GM21381 (cell line): ENCODE results near the gene TRNP1.
A peak's percentile ranks its signal among the peaks of the same experiment; 100 is the strongest.
"Not testable (repeated sequence)": the region's sequence is repeated elsewhere in the genome, so short reads cannot be mapped to it uniquely, and the experiment has no call there.

Experiments
- ATAC-seq: cut with Tn5 transposase; IDR thresholded peaks from one replicate; pipeline ENCODE4 v1.9.1; 2021; ENCODE audit warnings: mild to moderate bottlenecking, moderate library complexity; ENCODE audit not compliant: unreplicated experiment

TRNP1 gene

DNA sequence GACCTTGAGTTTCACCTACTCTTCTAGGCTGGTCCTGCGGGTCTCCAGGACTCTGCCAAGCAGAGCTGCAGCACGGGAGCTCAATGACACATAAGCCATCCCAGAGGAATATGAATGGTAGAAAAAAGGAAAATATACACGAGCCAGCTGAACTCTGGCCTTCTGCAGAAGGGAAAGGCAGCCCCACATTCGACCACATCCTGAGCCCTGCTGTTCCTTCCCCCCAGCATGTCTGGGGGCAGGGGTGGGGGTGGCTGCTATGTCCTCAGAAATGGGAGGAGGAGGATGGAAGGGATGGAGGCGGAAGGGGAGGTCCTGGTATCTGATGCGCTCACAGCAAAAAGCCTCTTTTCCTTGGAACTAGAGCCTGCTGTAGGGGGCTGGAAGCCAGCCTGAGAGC is 21.1 kb upstream of the TRNP1 start:
- no peak for ATAC-seq

DNA sequence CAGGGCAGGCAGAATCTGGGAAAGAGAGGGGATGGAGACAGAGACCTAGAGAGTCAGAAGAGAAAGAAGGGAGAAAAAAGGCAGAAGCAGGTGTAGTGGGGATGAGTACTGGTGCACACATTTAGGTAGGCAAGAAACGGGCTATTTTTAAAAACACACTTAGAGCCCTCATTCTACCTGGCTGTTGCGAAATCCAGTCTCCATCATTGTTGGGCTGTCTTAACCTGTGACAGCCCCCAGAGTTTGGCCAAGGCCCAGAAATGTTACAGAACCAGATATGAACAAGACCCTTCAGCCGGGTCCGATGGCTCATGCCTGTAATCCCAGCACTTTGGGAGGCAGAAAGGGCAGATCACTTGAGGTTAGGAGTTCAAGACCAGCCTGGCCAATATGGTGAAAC is 20.7 kb upstream of the TRNP1 start:
- ATAC-seq: no peak

DNA sequence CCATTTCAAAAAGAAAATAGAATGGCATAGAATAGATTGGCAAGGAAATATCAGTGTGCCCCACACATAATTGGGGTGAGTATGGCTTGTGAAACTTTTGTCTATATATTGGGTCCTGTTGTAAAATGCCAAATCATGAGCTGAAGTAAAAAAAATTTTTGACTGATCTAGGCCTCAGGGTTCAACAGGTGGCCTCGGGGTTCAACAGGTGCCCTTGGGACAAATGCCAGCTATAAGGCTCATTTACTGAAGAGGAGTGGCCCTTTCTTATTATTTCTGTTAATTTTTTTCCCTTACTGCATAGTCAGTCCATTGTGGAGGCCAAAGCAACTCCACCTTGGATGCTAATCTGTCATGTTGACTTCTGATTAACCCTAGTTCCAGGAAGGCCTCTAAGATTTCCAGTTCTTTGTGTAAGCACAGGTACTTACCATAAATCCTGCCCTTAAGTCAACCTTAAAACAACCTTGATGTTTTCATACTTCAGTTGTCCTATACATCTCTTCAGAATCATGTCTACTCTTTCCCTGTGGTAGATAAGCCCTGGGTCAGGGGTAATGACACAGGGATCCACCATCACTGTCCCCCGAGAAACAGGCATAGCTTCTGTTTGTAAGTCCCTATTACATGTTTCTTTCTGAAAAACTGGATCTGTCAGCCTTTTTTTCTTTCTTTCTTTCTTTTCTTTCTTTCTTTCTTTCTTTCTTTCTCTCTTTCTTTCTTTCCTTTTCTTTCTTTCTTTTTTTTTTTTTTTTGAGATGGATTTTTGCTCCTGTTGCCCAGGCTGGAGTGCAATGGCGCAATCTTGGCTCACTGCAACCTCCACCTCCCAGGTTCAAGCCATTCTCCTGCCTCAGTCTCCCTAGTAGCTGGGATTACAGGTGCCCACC is 16.6 kb upstream of the TRNP1 start:
- ATAC-seq: no peak

DNA sequence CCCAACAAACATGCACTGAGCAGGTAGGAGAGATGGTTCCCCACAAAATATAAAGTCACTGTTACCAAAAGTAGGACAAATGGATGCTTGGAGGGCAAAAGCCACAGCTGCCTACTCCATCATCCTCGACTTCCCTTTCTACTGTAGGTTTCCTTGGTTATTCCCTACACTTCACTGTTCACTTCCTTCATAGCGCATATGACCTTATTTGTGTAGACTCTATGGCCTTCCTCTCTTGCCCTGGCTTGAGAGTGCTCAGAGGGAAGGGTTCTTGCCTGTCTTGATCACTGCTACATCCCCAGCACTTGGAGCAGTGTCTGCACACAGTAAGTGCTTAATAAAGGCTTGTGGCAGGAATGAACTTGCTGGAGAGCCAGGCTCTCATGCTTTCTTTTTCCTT is 14.6 kb upstream of the TRNP1 start:
- ATAC-seq: no peak

DNA sequence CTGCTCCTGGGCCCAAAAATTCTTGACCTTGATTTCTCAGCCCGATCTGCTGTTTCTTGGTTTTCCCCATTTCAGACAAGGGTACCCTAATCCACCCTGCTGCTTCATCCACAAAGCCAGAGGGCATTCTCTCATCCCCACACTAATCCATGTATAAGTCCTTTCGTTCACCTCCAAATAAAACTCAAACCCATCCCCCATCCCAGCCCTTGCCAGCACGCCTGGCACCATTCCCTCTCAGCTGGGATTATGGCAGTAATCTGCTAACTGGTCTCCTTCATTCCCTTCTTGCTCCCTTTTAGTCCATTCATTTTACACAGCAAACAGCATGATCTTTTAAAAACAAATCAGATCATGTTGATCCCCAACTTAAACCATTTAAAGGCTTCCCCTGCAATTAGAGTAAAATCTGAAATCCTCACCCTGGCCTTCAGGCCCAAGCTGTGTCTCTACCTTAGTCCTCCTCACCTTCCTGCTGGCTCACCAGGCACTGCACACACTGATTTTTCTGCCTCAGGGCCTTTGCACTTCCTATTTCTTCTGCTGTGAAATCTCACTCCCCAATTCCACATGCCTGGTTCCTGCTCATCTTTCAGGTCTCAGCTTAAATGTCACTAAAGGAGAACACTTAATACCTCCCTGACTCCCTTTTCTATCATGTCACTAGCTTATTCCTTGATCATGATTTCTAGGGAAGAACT is 12.2 kb upstream of the TRNP1 start:
- no peak for ATAC-seq

DNA sequence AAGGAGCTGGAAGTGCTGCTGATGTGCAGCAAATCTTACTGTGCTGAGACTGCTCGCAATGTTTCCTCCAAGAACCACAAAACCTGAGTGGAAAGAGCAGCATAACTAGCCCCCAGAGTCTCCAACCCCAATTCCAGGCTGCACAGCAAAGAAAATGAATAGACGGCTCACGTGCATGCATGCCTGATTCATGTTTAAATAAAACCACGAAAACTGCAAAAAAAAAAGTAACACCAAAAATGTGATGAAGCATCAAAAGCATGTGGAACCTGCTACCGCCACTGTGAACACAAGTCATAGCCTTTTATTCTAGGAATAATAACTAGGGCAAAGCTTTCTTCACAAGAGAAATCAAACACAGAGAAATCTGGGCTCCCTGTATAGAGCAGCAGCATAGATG is 9.6 kb upstream of the TRNP1 start:
- ATAC-seq: no peak

DNA sequence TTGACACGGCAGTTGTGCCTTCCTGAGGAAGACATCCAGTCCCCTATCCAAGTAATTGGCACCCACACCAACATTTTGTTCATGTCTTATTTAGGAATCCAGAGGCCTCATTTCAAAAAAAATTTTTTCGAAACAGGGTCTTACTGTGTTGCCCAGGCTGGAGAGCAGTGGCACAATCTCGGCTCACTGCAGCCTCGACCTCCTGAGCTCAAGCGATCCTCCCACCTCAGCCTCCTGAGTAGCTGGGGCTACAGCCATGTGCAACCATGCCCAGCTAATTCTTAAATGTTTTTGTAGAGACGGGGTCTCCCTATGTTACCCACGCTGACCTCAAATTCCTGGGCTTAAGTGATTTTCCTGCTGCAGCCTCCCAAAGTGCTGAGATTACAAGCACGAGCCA is 9.2 kb upstream of the TRNP1 start:
- no peak for ATAC-seq

DNA sequence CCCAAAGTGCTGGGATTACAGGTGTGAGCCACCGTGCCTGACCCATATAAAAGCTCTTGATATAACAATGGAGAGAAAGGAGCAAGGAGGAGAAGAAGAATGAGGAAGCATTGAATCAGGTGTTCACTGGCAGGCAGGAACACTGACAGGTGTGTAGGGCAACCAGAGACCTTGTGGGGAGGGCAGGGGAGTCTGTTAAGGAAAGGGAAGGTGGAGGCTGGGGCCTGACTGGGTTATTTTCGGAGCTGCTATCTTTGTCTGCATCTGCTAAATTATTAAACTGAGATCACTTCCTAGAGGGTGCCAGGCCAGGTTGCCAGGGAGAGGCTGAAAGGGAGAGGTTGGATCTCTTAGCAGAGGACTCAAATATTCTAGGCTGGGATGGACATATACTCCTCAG is 6.8 kb upstream of the TRNP1 start:
- ATAC-seq: no peak

DNA sequence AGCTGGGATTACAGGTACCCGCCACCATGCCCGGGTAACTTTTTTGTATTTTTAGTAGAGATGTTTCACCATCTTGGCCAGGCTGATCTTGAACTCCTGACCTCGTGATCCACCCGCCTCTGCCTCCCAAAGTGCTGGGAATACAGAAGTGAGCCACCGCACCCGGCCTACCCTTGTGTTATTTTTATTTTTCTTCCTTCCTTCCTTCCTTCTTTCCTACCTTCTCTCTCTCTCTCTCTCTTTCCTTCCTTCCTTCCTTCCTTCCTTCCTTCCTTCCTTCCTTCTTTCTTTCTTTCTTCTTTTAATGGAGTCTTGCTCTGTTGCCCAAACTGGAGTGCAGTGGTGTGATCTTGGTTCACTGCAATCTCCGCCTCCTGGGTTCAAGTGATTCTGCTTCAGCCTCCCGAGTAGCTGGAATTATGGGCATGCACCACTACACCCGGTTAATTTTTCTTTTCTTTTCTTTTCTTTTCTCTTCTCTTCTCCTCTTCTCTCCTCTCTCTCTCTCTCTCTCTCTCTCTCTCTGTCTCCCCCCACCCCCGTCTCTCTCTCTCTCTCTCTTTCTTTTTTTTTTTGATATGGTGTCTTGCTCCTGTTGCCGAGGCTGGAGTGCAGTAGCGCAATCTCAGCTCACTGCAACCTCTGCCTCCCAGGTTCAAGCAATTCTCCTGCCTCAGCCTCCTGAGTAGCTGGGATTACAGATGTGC is 3.9 kb upstream of the TRNP1 start:
- ATAC-seq: not testable (repeated sequence)

DNA sequence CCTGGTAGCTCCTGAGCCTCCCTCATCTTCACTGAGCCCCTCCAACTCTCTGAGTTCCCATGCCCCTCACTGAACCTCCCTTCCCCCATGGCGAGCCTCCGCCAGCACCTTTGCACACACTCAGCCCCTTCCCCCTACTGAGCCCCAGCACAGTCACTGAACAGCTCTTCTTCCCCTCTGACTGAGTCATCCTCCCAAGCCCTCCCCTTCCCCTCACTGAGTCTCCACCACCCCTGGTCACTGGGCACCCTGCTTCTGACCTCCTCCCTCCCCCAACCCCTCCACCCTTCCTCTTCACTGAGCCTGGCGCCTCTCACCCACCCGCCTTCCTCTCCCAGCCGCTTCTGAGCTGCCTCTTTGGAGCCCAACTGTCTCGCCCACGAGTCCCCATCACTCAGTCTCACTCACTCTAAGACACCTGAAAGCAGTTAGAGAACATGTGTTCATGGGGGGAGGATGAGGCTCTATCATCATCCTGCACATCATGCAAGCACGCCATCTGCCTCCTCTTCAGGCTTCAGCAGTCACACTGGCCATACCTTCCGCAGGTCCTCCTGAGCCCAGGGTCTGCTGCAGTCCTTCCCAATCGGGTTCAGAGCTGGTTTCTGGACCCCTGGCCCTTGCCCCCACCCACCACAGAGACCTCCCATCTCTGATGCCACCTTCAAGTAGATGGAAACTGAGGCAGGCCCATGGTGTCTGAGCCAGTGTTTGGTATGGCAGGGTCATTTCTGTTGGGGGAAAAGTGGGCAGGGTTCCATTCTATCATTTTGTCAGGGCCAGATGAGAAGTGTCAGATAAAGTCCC is 2.0 kb upstream of the TRNP1 start:
- ATAC-seq: no peak

DNA sequence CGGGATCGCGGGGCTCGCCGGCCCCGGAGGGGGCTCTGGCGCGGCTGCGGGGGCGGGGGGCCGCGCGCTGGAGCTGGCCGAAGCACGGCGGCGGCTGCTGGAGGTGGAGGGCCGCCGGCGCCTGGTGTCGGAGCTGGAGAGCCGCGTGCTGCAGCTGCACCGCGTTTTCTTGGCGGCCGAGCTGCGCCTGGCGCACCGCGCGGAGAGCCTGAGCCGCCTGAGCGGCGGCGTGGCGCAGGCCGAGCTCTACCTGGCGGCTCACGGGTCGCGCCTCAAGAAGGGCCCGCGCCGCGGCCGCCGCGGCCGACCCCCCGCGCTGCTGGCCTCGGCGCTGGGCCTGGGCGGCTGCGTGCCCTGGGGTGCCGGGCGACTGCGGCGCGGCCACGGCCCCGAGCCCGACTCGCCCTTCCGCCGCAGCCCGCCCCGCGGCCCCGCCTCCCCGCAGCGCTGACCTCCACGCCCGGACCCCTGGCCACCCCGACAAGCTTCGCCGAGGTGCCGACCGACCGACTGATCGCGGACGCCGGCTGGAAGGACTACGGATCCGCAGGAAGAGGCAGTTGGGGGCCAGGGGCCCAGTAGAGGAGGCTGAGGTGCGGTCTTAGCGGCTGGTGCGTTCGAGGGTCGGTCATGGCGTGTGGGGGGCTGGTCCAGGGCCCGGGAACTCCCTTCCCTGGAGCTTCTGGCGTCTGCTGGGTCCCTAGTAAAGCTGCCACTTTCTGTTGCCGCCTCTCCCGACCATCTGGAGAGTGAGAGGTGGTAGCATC is 711 bp downstream of the TRNP1 start:
- peak; percentile 19 for ATAC-seq

DNA sequence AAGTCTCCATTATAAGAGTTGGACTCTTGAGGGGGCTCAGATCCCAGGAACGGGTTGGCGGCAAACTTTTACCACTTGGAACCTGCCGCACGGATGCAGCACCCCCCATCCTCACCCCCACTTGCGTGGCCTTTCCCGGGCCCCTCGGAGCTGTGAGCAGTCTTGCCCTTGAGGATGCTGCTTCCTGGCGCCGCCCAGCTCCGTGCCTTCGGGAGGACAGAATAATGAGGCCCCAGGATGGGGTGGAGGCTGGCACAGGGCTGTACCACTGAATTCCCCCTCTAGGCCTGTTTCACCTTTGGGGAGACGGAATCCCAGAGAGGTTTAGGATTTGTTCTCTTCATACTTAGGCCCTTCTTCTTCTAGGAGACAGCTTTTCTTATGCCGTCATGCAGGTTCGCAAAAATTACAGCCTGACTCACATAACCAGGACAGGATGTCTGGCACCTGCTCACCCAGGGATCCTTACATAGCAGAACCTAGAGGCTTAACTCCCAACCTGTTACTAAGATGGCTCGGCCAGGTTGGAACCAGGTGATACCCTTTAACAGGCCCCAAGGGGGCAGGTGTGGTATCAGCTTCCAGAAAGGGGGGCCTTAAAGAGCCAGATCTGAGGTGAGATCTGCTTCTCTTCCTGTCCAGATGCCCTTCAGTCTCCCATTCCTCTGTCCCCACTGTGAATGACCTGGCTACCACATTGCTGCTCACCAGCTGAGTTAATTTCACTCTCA is 1.5 kb downstream of the TRNP1 start:
- ATAC-seq: no peak

DNA sequence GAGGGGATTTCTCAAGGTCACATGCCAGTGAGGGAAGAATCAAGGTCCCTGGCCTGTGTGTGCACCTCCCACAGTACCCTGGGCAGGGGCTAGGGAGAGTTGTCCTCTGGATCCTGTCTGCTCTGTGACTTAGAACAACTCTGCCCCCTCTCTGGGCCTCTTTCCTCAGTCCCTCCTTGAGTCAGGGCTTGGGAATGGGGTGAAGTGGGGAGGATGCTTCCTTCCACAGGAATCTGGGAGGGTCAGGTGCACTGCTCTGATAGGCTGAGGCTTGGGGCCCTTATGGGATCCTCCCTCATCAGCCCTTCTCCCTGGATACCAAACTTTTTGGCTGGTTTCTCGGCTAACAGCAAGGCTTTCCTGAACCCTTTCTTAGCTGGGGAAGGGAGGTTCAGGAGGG is 2.5 kb downstream of the TRNP1 start:
- ATAC-seq: no peak

DNA sequence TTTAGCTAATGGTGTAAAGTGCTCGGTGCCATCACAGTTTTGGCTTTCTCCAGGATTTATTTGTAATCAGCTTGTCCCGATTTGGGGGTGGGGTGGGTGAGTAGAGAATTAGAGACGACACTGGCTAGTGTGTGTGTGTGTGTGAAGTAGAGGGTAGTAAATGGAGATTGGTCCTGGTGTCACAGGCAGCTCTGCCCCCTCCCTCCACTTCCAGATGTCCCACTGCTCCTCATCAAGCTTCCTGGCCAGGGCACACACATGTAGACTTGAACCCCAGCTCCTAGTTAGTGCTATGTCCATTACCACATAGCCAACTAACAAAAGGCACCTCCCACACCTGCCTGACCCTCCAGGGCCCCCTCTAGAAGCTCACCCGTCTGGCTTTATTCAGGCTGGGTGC is 3.2 kb downstream of the TRNP1 start:
- ATAC-seq: no peak

DNA sequence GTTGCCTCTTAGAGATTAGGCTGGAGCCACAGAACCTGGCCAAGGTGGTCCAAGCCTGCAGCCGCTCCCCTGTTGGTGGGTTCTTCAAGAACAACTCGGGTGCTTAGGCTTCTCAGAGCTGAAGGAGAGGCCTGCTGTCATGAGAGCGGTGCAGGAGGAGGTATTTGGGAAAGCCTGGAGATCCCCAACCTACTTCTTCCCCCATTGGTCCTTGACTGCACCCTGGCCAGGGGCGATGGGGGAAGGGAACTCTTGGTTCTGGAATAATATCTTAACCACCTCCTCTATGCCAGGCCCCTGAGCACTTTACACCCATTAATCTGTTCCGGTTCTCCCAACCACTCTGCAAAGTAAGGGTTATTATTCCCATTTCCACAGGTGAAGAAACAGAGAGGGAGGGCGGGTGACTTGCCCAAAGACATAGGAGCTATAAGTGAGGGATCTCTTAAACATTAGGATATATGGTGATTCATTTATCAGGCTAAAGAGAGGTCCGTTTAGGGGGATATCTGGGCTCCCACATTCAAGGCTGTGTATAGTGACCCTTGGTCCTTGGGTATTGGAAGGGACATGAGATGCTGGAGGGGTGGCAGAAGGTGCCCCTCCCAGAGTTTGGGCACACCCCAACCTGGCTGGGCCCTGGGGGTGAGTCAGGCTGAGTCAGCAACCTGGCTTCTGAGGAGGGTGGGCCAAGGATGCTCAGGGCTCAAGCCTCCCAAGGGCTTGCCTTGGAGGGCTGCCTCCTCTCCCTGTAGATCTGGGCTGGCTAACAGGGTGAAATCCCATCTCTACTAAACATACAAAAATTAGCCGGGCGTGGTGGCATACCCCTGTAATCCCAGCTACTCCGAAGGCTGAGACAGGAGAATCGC is 5.2 kb downstream of the TRNP1 start:
- no peak for ATAC-seq

DNA sequence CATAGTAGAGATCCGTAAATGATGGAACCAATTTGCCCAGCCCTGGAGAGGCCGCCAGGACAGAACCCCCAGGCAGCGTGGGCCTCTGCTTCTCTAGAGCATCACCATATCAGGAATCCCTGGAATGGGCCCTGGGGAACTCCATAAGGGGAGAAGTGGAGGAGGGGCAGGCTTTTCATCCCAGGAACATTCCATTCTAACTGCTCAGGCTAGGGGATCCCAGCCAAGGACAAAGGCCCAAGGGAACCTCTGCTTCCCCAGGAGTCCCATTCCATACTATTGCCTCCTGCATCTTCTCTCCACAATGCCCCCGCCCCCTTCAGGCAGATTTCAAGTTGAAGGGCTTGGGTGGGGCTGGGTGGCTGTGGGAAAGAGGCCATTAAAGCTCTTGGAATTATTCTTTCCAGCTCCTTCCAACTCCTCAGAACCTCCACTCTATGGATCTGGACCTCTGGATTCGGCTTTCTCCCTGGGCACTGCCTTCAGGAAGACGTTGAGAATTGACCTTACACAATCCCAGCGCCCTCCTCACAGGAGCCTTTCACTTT is 6.0 kb downstream of the TRNP1 start:
- ATAC-seq: no peak

DNA sequence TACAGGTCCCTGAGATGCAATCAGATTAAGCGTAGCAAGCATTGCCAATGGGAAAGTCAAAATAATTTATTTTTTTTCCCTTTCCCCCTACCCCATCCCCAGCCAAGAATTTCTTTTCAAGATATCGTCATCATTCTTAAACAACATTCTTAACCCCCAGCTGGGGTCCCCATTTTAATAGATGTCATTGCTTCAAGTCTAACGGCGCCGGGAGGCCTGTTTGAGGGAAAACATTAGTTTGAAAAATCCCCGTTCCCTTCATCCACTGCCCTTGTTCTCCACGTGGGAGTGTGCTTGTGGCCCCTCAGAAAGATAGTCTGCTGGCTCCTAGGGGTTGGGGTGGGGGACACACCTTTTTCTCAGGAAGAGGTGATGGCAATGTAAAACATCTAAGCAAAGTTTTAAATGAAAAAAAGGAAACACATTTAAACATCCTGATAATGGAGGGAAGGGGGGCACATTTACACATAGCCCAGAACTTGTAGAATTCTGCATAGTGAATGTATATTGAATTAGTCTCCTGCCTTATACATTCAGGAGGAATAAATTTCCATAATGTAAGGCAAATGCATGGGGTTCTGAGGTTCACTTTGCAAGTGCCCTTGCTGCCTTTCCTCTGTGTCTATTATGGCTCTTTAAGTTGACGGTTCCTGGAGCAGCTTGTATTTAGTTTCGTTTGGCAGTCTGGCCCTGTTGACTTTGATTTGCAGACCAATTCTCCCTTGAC is 6.8 kb downstream of the TRNP1 start:
- no peak for ATAC-seq
